HG03139 (cell line): Measurements from ENCODE around the gene UBA1.

Source experiments
- ATAC-seq: cut with Tn5 transposase; IDR thresholded peaks from one replicate; pipeline ENCODE4 v1.9.1; 2021; ENCODE audit not compliant: unreplicated experiment

UBA1 gene

GRCh38 chrX:47193475-47194193 lies at the start of gene UBA1:
Gene UBA1 (plus strand): TSS chrX:47193829. CDS start chrX:47198803, 4,974 bp downstream.
- ATAC-seq, result peak; percentile 52

GRCh38 chrX:47143894-47144625 lies 49.6 kb upstream of the UBA1 start:
- ATAC-seq, result peak; percentile 18

- peak; percentile 84 for ATAC-seq
Measured at GRCh38 chrX:47144626-47145394, 48.8 kb upstream of the UBA1 start, which contains the start of the genes NDUFB11 and RBM10. Gene NDUFB11 (minus strand): TSS chrX:47144702. CDS start chrX:47144679, 23 bp downstream. Gene RBM10 (plus strand): TSS chrX:47145221. CDS start chrX:47147482, 2,261 bp downstream.

- ATAC-seq, result peak; percentile 12
Measured at GRCh38 chrX:47145395-47146120, 48.1 kb upstream of the UBA1 start.

GRCh38 chrX:47146121-47146935 lies 47.3 kb upstream of the UBA1 start:
- ATAC-seq, result no peak

- no peak for ATAC-seq
Measured at GRCh38 chrX:47146936-47147859, 46.4 kb upstream of the UBA1 start.

- ATAC-seq, result no peak
Measured at GRCh38 chrX:47148946-47149345, 44.7 kb upstream of the UBA1 start.

- no peak for ATAC-seq
Measured at GRCh38 chrX:47151435-47151834, 42.2 kb upstream of the UBA1 start.

- no peak for ATAC-seq
Measured at GRCh38 chrX:47156611-47157520, 36.8 kb upstream of the UBA1 start.

- ATAC-seq, result no peak
Measured at GRCh38 chrX:47158131-47158530, 35.5 kb upstream of the UBA1 start.

GRCh38 chrX:47158781-47159180 lies 34.8 kb upstream of the UBA1 start:
- ATAC-seq, result no peak

- ATAC-seq, result no peak
Measured at GRCh38 chrX:47160781-47161180, 32.8 kb upstream of the UBA1 start.

- ATAC-seq, result no peak
Measured at GRCh38 chrX:47162927-47163583, 30.6 kb upstream of the UBA1 start.

GRCh38 chrX:47164420-47164819 lies 29.2 kb upstream of the UBA1 start:
- ATAC-seq, result no peak

- no peak for ATAC-seq
Measured at GRCh38 chrX:47166126-47166525, 27.5 kb upstream of the UBA1 start.

- no peak for ATAC-seq
Measured at GRCh38 chrX:47168495-47169073, 25.0 kb upstream of the UBA1 start.

- ATAC-seq, result no peak
Measured at GRCh38 chrX:47169273-47169672, 24.4 kb upstream of the UBA1 start.
